Measurements from ENCODE around the gene FHIT.

DNA sequence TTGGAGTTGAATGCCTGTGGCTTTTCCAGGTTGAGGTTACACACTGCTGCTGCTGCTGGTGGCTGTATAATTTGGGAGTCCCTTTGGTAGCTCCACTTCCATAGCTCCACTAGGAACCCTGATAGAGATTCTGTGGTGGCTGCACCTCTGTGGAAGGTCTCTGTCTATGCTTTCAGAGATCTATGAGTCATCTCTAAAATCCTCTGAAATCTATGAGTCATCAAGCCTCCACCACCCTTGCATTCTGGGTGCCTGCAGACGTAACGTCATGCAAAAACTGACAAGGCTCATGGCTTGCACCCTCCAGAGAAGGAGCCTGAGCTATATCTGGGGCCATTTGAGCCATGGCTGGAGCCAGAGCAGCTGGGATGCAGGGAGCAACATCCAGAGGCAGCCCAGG is 1164.4 kb downstream of the FHIT start:
- TF ChIP-seq, protein P1, sequence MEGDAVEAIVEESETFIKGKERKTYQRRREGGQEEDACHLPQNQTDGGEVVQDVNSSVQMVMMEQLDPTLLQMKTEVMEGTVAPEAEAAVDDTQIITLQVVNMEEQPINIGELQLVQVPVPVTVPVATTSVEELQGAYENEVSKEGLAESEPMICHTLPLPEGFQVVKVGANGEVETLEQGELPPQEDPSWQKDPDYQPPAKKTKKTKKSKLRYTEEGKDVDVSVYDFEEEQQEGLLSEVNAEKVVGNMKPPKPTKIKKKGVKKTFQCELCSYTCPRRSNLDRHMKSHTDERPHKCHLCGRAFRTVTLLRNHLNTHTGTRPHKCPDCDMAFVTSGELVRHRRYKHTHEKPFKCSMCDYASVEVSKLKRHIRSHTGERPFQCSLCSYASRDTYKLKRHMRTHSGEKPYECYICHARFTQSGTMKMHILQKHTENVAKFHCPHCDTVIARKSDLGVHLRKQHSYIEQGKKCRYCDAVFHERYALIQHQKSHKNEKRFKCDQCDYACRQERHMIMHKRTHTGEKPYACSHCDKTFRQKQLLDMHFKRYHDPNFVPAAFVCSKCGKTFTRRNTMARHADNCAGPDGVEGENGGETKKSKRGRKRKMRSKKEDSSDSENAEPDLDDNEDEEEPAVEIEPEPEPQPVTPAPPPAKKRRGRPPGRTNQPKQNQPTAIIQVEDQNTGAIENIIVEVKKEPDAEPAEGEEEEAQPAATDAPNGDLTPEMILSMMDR (IDR thresholded peaks at IDR 0.05): no peak
- no peak for TF ChIP-seq POLR2A (IDR thresholded peaks at IDR 0.05)

All from transverse colon (tissue), 3 donors.